ENCODE results near the gene DENND1A.

The DENND1A gene

DNA sequence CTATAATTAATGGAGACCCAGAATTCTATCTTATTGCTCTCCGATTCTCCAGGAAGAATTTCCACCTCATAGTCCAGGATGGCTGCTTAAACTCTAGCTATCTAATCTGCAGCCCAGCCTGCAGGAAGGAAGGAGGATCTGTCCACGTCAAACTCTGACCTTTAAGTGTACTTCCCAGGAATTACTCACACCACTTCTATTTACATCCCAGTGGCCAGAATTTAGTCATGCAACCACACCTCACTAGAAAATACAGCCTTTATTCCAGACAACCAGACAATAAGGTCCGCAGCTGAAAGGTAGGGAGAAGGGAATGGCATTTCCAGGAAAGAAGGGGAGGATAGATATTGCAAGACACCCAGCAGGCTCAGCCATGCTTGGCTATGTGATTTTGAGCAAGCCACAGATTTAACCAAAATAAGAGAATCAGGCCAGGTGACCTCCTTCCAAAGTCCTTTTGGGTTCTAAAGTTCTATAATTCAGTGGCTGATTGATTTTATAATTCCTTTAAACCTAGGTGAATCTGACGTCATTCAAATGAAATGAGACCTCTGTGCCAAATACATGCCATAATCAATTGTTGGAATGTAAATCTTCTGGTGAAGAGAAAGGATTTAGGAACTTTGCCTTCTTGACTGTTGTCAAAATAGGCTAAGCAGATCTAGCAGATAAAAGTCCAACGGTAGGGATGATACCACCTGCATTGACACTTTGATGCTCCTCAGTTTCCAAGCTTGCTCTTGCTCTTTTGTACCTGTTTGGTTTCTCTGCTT, 3.7 kb upstream of the DENND1A start:
- H3K4me3 ChIP-seq (ENCODE audit: insufficient read depth, low read depth, low read length), result no peak overlapping the region
- WGBS, 2 experiments, result 82 to 86% methylated on average over 5 of the region's 5 CpGs
- H3K36me3 ChIP-seq (ENCODE audit: control insufficient read depth, insufficient read depth, low read length), result no peaks in the 10 kb centered on the region
- H3K27me3 ChIP-seq (ENCODE audit: control insufficient read depth, insufficient read depth, low read length, poor library complexity, severe bottlenecking), result peaks cover 10% of the 10 kb centered on the region
- peaks cover 3% of the 10 kb centered on the region for H3K4me1 ChIP-seq (ENCODE audit: control insufficient read depth, insufficient read depth, low read length)
- no peak overlapping the region for H3K27ac ChIP-seq (ENCODE audit: insufficient read depth, low read depth, low read length, poor library complexity, severe bottlenecking)
- H3K9me3 ChIP-seq (ENCODE audit: control insufficient read depth, low read length), result no peaks in the 10 kb centered on the region

DNA sequence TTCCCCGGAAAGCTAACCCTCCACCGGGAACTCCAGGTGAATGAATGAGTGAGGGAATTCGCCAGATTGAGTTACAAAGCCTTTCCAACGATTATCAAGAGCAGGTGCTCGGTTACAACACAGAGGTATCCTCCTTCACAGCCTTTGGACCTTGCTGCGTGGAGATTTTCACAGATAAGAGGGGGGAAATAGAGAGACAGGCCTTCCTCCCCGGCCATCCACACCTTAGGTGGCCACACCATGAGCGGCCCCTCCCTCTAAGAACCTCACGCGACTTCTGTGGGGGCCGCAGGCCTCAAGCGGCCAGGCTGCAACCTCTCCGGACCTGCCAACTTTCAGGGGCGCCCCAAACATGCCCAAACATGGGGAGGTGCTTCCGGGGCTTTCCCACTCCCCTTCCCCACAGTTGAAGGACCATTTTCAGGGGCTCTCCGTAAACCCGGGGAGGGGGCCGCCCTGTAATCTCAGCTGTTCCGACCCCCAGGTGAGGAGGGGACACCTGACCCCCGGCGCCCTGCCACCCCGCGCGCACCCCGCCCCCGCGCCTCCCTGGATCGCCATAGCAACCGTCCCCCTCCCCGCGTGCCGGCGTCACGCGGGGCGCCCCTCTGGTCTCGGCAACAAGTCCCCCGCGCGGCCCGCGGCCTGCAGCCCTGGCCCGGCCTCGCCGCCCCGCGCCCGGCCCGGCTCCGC, 603 bp downstream of the DENND1A start:
- Histone ChIP-seq H3K4me1 (ENCODE audit: control insufficient read depth, insufficient read depth, low read length) (peaks cover 3% of the 10 kb centered on the region), H3K9me3 (ENCODE audit: control insufficient read depth, low read length) (no peaks in the 10 kb centered on the region), H3K4me3 (ENCODE audit: insufficient read depth, low read depth, low read length) (peak overlapping the region; percentile 56), H3K27ac (ENCODE audit: insufficient read depth, low read depth, low read length, poor library complexity, severe bottlenecking) (no peak overlapping the region), H3K27me3 (ENCODE audit: control insufficient read depth, insufficient read depth, low read length, poor library complexity, severe bottlenecking) (peaks cover 22% of the 10 kb centered on the region), H3K36me3 (ENCODE audit: control insufficient read depth, insufficient read depth, low read length) (no peaks in the 10 kb centered on the region)
- 1% methylated on average over 50 of the region's 50 CpGs for WGBS, 2 experiments

DNA sequence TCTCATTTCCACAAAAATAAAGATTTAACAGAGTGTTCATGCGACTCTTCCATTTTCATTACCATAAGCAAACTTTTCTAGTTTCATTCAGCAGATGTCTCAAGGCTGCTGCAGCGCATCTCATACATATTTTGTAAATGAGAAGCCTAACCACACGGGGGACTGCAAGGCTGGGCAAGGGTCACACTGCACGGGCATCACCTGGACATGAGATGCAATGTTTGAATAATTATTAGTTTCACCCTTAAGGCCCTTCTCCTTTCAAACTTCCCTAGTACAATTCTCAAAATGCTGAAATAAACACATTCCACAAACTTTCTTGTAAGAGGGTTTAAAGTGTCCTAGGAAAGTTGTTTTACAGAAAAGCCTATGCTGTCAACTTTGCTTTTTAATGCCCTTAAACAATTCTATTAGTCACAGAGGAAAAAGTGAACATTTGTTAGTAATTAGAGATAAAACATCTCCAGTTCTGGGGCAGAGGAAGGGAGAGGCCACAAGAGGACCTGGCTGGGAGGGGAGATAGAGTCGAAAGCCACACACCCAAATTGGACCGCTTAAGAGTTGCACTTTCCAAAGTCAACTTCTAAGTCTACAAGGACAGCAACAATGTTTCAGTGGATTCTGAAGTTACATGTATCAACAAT, 1.3 kb downstream of the DENND1A start:
- Histone ChIP-seq H3K9me3 (ENCODE audit: control insufficient read depth, low read length) (no peaks in the 10 kb centered on the region), H3K4me1 (ENCODE audit: control insufficient read depth, insufficient read depth, low read length) (peaks cover 3% of the 10 kb centered on the region), H3K27ac (ENCODE audit: insufficient read depth, low read depth, low read length, poor library complexity, severe bottlenecking) (no peak overlapping the region), H3K4me3 (ENCODE audit: insufficient read depth, low read depth, low read length) (peak overlapping the region; percentile 56), H3K36me3 (ENCODE audit: control insufficient read depth, insufficient read depth, low read length) (no peaks in the 10 kb centered on the region), H3K27me3 (ENCODE audit: control insufficient read depth, insufficient read depth, low read length, poor library complexity, severe bottlenecking) (peaks cover 22% of the 10 kb centered on the region)
- 45 to 46% methylated on average over 4 to 6 of the region's 6 CpGs for WGBS, 2 experiments

DNA sequence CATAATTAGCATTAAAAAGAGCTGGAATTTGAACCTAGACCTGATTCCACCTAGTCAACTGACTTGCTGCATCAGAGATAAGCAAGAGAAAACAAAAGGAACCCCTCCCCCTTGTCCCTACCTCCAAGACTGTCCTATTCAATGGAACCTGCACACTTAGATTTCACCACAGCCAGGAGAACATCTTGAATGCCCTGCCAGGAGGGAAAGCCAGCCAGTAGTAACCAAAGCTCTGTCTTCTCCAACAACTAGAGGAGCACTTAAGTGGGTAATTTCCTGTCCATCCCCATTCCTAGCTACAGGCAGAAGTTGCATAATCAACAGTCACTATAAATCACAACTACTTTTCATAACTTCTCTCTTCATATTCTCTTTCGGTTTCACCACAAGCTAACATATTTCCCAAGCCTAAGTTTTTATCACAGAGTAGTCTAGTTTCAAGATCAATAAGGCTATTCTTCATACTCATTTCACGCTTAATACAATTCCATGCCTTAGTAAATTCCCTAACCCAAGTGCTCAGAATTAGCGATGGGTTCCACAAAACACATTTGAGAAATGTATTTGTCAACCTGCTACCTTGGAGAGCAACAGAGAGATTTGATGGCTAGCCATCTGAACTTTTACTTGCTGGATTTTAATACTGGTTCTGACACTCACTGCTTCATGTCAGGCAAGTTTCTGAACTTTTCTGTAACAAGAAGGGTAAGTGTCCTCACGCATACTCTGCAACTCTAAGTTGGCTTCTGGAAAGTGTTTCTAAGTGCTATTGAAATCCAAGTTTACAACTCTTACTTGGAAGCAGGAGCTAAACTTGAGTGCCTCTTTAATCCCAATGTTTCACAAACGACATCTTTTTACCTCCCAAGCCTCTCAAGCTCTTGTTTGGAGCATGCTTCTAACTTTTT, 2.0 kb downstream of the DENND1A start:
- Histone ChIP-seq H3K27ac (ENCODE audit: insufficient read depth, low read depth, low read length, poor library complexity, severe bottlenecking) (no peak overlapping the region), H3K36me3 (ENCODE audit: control insufficient read depth, insufficient read depth, low read length) (no peaks in the 10 kb centered on the region), H3K4me3 (ENCODE audit: insufficient read depth, low read depth, low read length) (no peak overlapping the region), H3K4me1 (ENCODE audit: control insufficient read depth, insufficient read depth, low read length) (peaks cover 3% of the 10 kb centered on the region), H3K27me3 (ENCODE audit: control insufficient read depth, insufficient read depth, low read length, poor library complexity, severe bottlenecking) (peaks cover 22% of the 10 kb centered on the region), H3K9me3 (ENCODE audit: control insufficient read depth, low read length) (no peaks in the 10 kb centered on the region)
- WGBS, 2 experiments, result 82 to 84% methylated on average over 5 of the region's 5 CpGs

DNA sequence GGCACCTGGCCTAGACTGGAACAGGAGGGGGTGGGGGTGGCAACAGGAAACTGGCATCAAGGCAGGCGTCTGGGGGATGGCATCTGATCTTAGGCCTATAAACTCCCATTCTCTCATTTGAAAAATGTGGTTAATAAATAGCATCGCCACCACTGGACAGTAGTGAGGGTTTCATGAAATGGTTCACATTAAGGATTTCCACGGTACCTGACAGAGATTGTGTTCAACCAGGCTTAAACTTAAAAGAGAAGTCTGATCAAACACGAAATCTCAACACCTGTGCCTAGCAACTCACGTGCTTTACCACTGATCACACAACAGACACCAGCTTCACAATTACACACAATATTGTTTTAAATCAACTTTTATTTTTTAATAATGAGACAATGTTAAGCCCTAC, 3.0 kb downstream of the DENND1A start:
- no peak overlapping the region for H3K27ac ChIP-seq (ENCODE audit: insufficient read depth, low read depth, low read length, poor library complexity, severe bottlenecking)
- peaks cover 22% of the 10 kb centered on the region for H3K27me3 ChIP-seq (ENCODE audit: control insufficient read depth, insufficient read depth, low read length, poor library complexity, severe bottlenecking)
- H3K9me3 ChIP-seq (ENCODE audit: control insufficient read depth, low read length), result no peaks in the 10 kb centered on the region
- no peak overlapping the region for H3K4me3 ChIP-seq (ENCODE audit: insufficient read depth, low read depth, low read length)
- 93 to 97% methylated on average over 5 of the region's 5 CpGs for WGBS, 2 experiments
- no peaks in the 10 kb centered on the region for H3K36me3 ChIP-seq (ENCODE audit: control insufficient read depth, insufficient read depth, low read length)
- peaks cover 3% of the 10 kb centered on the region for H3K4me1 ChIP-seq (ENCODE audit: control insufficient read depth, insufficient read depth, low read length)

DNA sequence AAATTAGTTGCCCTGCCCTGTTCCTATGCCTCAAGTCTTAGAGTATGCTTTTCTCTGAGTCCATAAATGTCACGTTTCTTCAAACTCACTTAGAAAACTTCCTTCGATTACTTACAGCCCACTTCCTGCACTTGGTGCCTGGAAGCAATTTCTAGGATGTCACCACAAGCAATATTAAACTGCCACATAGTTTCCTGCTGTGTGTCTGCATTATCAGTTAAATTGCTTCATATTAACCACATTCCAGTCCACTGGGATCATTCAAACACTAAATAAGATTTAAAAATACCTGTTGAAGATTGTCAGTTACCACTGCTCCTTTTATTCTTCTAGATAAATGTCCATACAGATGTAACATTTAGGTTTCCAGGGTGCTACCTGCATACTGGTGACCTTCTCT, 4.1 kb downstream of the DENND1A start:
- H3K9me3 ChIP-seq (ENCODE audit: control insufficient read depth, low read length), result no peaks in the 10 kb centered on the region
- peaks cover 3% of the 10 kb centered on the region for H3K4me1 ChIP-seq (ENCODE audit: control insufficient read depth, insufficient read depth, low read length)
- H3K36me3 ChIP-seq (ENCODE audit: control insufficient read depth, insufficient read depth, low read length), result no peaks in the 10 kb centered on the region
- H3K27me3 ChIP-seq (ENCODE audit: control insufficient read depth, insufficient read depth, low read length, poor library complexity, severe bottlenecking), result peaks cover 22% of the 10 kb centered on the region
- 78 to 88% methylated on average over 2 of the region's 2 CpGs for WGBS, 2 experiments
- no peak overlapping the region for H3K27ac ChIP-seq (ENCODE audit: insufficient read depth, low read depth, low read length, poor library complexity, severe bottlenecking)
- no peak overlapping the region for H3K4me3 ChIP-seq (ENCODE audit: insufficient read depth, low read depth, low read length)

DNA sequence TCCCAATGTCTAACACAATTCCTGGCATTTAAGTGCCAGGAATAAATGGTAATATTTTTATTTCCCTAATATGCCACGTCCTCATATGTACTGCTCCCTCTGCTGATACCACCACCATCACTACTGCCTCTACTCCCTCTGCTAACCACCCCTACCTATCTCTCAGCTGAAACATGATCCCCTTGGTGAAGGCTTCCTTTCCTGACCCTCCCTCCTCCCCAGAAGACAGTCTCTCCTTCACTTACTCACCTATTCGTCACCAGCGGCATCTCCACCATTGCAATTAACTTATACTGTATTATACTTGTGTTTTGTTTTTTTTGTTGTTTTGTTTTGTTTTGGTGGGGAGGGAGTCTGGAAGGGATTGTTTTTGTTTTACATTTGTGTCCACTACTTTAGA, 4.8 kb downstream of the DENND1A start:
- H3K9me3 ChIP-seq (ENCODE audit: control insufficient read depth, low read length), result no peaks in the 10 kb centered on the region
- H3K27me3 ChIP-seq (ENCODE audit: control insufficient read depth, insufficient read depth, low read length, poor library complexity, severe bottlenecking), result peaks cover 22% of the 10 kb centered on the region
- H3K27ac ChIP-seq (ENCODE audit: insufficient read depth, low read depth, low read length, poor library complexity, severe bottlenecking), result no peak overlapping the region
- no peak overlapping the region for H3K4me3 ChIP-seq (ENCODE audit: insufficient read depth, low read depth, low read length)
- no peaks in the 10 kb centered on the region for H3K36me3 ChIP-seq (ENCODE audit: control insufficient read depth, insufficient read depth, low read length)
- no peaks in the 10 kb centered on the region for H3K4me1 ChIP-seq (ENCODE audit: control insufficient read depth, insufficient read depth, low read length)
- WGBS, 2 experiments, result 69 to 84% methylated on average over 1 of the region's 3 CpGs

DNA sequence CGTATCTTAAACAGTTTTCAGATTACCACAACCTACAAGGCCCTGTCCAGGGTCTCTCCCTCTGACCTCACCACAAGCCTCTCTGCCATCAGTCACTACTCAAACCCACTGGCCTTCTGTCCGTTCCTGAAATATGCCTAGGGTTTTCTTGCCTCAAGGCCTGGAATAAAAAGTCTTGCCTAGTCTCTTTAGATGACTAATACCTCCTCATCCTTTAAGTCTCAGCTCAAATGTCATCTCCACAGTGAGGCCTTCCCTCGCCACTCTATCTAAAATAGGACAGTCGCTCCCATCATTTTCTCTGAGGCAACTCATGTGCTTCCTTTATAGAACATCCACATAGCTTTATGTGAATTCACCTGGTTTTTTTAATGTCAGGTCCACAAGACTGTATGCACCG, 5.2 kb downstream of the DENND1A start:
- Histone ChIP-seq H3K4me3 (ENCODE audit: insufficient read depth, low read depth, low read length) (no peak overlapping the region), H3K27me3 (ENCODE audit: control insufficient read depth, insufficient read depth, low read length, poor library complexity, severe bottlenecking) (peaks cover 22% of the 10 kb centered on the region), H3K4me1 (ENCODE audit: control insufficient read depth, insufficient read depth, low read length) (no peaks in the 10 kb centered on the region), H3K27ac (ENCODE audit: insufficient read depth, low read depth, low read length, poor library complexity, severe bottlenecking) (no peak overlapping the region), H3K9me3 (ENCODE audit: control insufficient read depth, low read length) (no peaks in the 10 kb centered on the region), H3K36me3 (ENCODE audit: control insufficient read depth, insufficient read depth, low read length) (no peaks in the 10 kb centered on the region)
- 89 to 95% methylated on average over 5 of the region's 5 CpGs for WGBS, 2 experiments

DNA sequence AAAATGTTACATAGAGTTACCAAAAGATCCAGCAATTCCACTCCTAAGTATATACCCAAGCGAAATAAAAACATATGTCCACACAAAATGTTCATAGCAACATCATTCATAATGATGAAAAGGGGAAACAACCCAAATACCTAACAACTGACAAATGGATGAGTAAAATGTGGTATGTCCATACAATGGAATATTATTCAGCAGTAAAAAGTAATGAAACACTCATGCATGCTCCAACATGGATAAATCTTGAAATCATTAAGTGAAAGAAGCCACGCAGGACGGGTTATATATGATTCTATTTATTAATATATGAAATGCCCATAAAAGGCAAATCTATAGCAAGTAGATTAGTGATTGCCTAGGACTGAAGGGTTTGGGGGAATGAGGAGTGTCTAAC, 6.0 kb downstream of the DENND1A start:
- Histone ChIP-seq H3K4me1 (ENCODE audit: control insufficient read depth, insufficient read depth, low read length) (no peaks in the 10 kb centered on the region), H3K9me3 (ENCODE audit: control insufficient read depth, low read length) (no peaks in the 10 kb centered on the region), H3K36me3 (ENCODE audit: control insufficient read depth, insufficient read depth, low read length) (no peaks in the 10 kb centered on the region), H3K27me3 (ENCODE audit: control insufficient read depth, insufficient read depth, low read length, poor library complexity, severe bottlenecking) (peaks cover 15% of the 10 kb centered on the region), H3K27ac (ENCODE audit: insufficient read depth, low read depth, low read length, poor library complexity, severe bottlenecking) (no peak overlapping the region), H3K4me3 (ENCODE audit: insufficient read depth, low read depth, low read length) (no peak overlapping the region)
- 71 to 93% methylated on average over 1 to 3 of the region's 3 CpGs for WGBS, 2 experiments

All from ectodermal cell (in vitro differentiated cells).